ENCODE measurements around the gene PDGFC.

DNA sequence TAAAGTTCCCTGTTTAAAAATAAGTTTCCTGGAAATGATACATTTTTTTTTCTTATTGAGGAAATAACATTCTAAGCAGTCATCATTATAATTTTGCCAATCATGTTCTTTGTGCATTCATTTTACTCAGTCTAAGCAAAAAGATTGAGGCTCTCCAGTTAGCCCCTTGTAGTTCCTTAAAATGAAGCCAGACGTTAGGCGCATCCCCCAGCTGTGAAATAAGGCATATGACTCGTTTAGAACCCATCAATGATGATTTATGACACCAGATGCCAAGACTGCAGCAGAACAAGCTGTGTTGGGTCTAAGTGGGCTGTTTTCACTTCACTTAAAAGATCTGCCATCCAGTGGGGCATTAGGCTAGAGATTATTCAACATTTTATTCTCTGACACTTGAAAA lies 17.0 kb downstream of the PDGFC start:
- TF ChIP-seq, protein P1, sequence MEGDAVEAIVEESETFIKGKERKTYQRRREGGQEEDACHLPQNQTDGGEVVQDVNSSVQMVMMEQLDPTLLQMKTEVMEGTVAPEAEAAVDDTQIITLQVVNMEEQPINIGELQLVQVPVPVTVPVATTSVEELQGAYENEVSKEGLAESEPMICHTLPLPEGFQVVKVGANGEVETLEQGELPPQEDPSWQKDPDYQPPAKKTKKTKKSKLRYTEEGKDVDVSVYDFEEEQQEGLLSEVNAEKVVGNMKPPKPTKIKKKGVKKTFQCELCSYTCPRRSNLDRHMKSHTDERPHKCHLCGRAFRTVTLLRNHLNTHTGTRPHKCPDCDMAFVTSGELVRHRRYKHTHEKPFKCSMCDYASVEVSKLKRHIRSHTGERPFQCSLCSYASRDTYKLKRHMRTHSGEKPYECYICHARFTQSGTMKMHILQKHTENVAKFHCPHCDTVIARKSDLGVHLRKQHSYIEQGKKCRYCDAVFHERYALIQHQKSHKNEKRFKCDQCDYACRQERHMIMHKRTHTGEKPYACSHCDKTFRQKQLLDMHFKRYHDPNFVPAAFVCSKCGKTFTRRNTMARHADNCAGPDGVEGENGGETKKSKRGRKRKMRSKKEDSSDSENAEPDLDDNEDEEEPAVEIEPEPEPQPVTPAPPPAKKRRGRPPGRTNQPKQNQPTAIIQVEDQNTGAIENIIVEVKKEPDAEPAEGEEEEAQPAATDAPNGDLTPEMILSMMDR (IDR thresholded peaks at IDR 0.05; ENCODE audit: low read length), result no peak
- TF ChIP-seq EZH2 (IDR thresholded peaks at IDR 0.05; ENCODE audit: borderline replicate concordance, low read length), result no peak

Data from OCI-LY1 (cell line).